Type B pancreatic cell (in vitro differentiated cells): ENCODE results near the gene LDLRAD4. TPM values are rescaled to one million over a fixed set of nuclear protein-coding genes. Genes with fewer than 3 reads are reported as not detected.

Experiments
- DNase-seq: peaks from one replicate; pipeline ENCODE4 v3.0.0; 2021; ENCODE audit warnings: mixed read lengths; ENCODE audit not compliant: unreplicated experiment; ENCODE audit errors: extremely low spot score
- H3K27ac Mint-ChIP-seq: 2 replicates; pipeline ENCODE4 v1.8.0; 2021; ENCODE audit warnings: mild to moderate bottlenecking, mixed read lengths
- H3K27me3 Mint-ChIP-seq: 2 replicates; pipeline ENCODE4 v1.8.0; 2021; ENCODE audit warnings: mixed read lengths
- H3K36me3 Mint-ChIP-seq: 2 replicates; pipeline ENCODE4 v1.8.0; 2021; ENCODE audit warnings: mixed read lengths
- H3K4me1 Mint-ChIP-seq: one replicate; pipeline ENCODE4 v1.8.0; 2021; ENCODE audit warnings: mixed read lengths; ENCODE audit not compliant: unreplicated experiment
- H3K4me3 Mint-ChIP-seq: 2 replicates; pipeline ENCODE4 v1.8.0; 2021; ENCODE audit warnings: mild to moderate bottlenecking, mixed read lengths
- H3K9me3 Mint-ChIP-seq: 2 replicates; pipeline ENCODE4 v1.8.0; 2021; ENCODE audit warnings: mixed read lengths
- total RNA-seq: library from RNA; stranded (reverse); gene quantifications from 2 replicates; pipeline ENCODE4 v1.2.1, GENCODE V29; 2021; ENCODE audit warnings: low replicate concordance
- TF ChIP-seq, protein P1 (sequence below): fragments of 200-600 bp; sonication (generic); conservative IDR thresholded peaks from 2 replicates; pipeline ENCODE4 v1.5.0; 2021; ENCODE audit warnings: antibody characterized with exemption, mild to moderate bottlenecking

Gene LDLRAD4
- total RNA-seq, 1 donor from 2014 or later: 2.4 TPM

GRCh38 chr18:13229001-13229671 lies 10.6 kb downstream of the LDLRAD4 start:
- TF ChIP-seq, protein P1, sequence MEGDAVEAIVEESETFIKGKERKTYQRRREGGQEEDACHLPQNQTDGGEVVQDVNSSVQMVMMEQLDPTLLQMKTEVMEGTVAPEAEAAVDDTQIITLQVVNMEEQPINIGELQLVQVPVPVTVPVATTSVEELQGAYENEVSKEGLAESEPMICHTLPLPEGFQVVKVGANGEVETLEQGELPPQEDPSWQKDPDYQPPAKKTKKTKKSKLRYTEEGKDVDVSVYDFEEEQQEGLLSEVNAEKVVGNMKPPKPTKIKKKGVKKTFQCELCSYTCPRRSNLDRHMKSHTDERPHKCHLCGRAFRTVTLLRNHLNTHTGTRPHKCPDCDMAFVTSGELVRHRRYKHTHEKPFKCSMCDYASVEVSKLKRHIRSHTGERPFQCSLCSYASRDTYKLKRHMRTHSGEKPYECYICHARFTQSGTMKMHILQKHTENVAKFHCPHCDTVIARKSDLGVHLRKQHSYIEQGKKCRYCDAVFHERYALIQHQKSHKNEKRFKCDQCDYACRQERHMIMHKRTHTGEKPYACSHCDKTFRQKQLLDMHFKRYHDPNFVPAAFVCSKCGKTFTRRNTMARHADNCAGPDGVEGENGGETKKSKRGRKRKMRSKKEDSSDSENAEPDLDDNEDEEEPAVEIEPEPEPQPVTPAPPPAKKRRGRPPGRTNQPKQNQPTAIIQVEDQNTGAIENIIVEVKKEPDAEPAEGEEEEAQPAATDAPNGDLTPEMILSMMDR: no peak
- H3K9me3 Mint-ChIP-seq: no peaks in the 10 kb centered on the region

GRCh38 chr18:13231151-13231550 lies 12.6 kb downstream of the LDLRAD4 start:
- peaks cover 24% of the 10 kb centered on the region for H3K27me3 Mint-ChIP-seq
- no peaks in the 10 kb centered on the region for H3K36me3 Mint-ChIP-seq
- DNase-seq: no peak
- H3K4me1 Mint-ChIP-seq: no peaks in the 10 kb centered on the region
- H3K4me3 Mint-ChIP-seq: no peak overlapping the region
- TF ChIP-seq, protein P1: no peak
- no peaks in the 10 kb centered on the region for H3K9me3 Mint-ChIP-seq
- no peak overlapping the region for H3K27ac Mint-ChIP-seq

More at GRCh38 chr18:13229001-13229671, 10.6 kb downstream of the LDLRAD4 start:
- no peak overlapping the region for H3K27ac Mint-ChIP-seq
- H3K36me3 Mint-ChIP-seq: no peaks in the 10 kb centered on the region
- DNase-seq: no peak
- peaks cover 22% of the 10 kb centered on the region for H3K27me3 Mint-ChIP-seq
- no peak overlapping the region for H3K4me3 Mint-ChIP-seq
- no peaks in the 10 kb centered on the region for H3K4me1 Mint-ChIP-seq

- no peaks in the 10 kb centered on the region for H3K9me3 Mint-ChIP-seq
- H3K27ac Mint-ChIP-seq: no peak overlapping the region
- peaks cover 29% of the 10 kb centered on the region for H3K27me3 Mint-ChIP-seq
- no peaks in the 10 kb centered on the region for H3K4me1 Mint-ChIP-seq
- no peak overlapping the region for H3K4me3 Mint-ChIP-seq
- TF ChIP-seq, protein P1: no peak
- no peaks in the 10 kb centered on the region for H3K36me3 Mint-ChIP-seq
- no peak for DNase-seq
These were observed 13.7 kb downstream of the LDLRAD4 start for GRCh38 chr18:13232086-13232917.

GRCh38 chr18:13232971-13233786 lies 14.6 kb downstream of the LDLRAD4 start:
- Mint-ChIP-seq H3K36me3 (no peaks in the 10 kb centered on the region), H3K27me3 (peaks cover 31% of the 10 kb centered on the region), H3K4me3 (no peak overlapping the region), H3K4me1 (no peaks in the 10 kb centered on the region), H3K27ac (no peak overlapping the region), H3K9me3 (no peaks in the 10 kb centered on the region)
- DNase-seq: no peak
- TF ChIP-seq, protein P1: no peak
